KMS-11 (cell line): ENCODE measurements around the gene RGS8.

Source experiments
- H2AFZ ChIP-seq: fragments of 200-600 bp; sonication (generic); 2 replicates; pipeline ENCODE4 v1.6.1; 2016; ENCODE audit warnings: antibody characterized with exemption, mixed run types, low read depth
- H3K27ac ChIP-seq: fragments of 200-600 bp; sonication (generic); 2 replicates; pipeline ENCODE4 v1.6.1; 2016; ENCODE audit warnings: mild to moderate bottlenecking, mixed run types
- H3K27me3 ChIP-seq: fragments of 200-600 bp; sonication (generic); 2 replicates; pipeline ENCODE4 v1.6.1; 2017; ENCODE audit warnings: mild to moderate bottlenecking, low read depth, mixed run types, moderate library complexity; ENCODE audit not compliant: insufficient read depth
- H3K36me3 ChIP-seq: fragments of 200-600 bp; sonication (generic); 2 replicates; pipeline ENCODE4 v1.6.1; 2017; ENCODE audit warnings: mild to moderate bottlenecking, mixed run types; ENCODE audit not compliant: insufficient read depth
- H3K4me1 ChIP-seq: fragments of 200-600 bp; sonication (generic); 2 replicates; pipeline ENCODE4 v1.6.1; 2016; ENCODE audit warnings: mild to moderate bottlenecking, low read depth, mixed run types; ENCODE audit not compliant: poor library complexity, severe bottlenecking
- H3K4me2 ChIP-seq: fragments of 200-600 bp; sonication (generic); 2 replicates; pipeline ENCODE4 v1.7.0; 2016; ENCODE audit warnings: mild to moderate bottlenecking, mixed run types
- H3K4me3 ChIP-seq: fragments of 200-600 bp; sonication (generic); IDR thresholded peaks from 2 replicates; pipeline ENCODE4 v1.6.1; 2017; ENCODE audit warnings: low read depth, low read length, mixed read lengths; ENCODE audit not compliant: insufficient read depth
- H3K79me2 ChIP-seq: fragments of 200-600 bp; sonication (generic); 2 replicates; pipeline ENCODE4 v1.6.1; 2016; ENCODE audit warnings: low read depth, mixed run types; ENCODE audit not compliant: insufficient read depth
- H3K9ac ChIP-seq: fragments of 200-600 bp; sonication (generic); 2 replicates; pipeline ENCODE4 v1.6.1; 2016; ENCODE audit warnings: mild to moderate bottlenecking, mixed run types
- H4K20me1 ChIP-seq: fragments of 200-600 bp; sonication (generic); 2 replicates; pipeline ENCODE4 v1.6.1; 2016; ENCODE audit warnings: mild to moderate bottlenecking, mixed run types; ENCODE audit not compliant: insufficient read depth
- CTCF ChIP-seq: fragments of 200-600 bp; sonication (generic); conservative IDR thresholded peaks from 2 replicates; pipeline ENCODE4 v1.6.1; 2017; ENCODE audit warnings: low read depth, mild to moderate bottlenecking, antibody characterized with exemption, low read length, moderate library complexity, mixed read lengths

Gene RGS8

GRCh38 chr1:182709855-182710254 lies 25.5 kb upstream of the RGS8 start:
- TF ChIP-seq CTCF, result no peak
- H3K4me2 ChIP-seq, result no peak overlapping the region

GRCh38 chr1:182709225-182709764 lies 24.9 kb upstream of the RGS8 start:
- no peaks in the 10 kb centered on the region for H3K79me2 ChIP-seq
- no peaks in the 10 kb centered on the region for H3K4me1 ChIP-seq
- H3K27me3 ChIP-seq, result no peaks in the 10 kb centered on the region
- TF ChIP-seq CTCF, result no peak
- H3K4me3 ChIP-seq, result peak overlapping the region; percentile 48
- H2AFZ ChIP-seq, result no peak overlapping the region
- H3K4me2 ChIP-seq, result no peak overlapping the region
- no peaks in the 10 kb centered on the region for H3K36me3 ChIP-seq
- H3K27ac ChIP-seq, result no peak overlapping the region
- H4K20me1 ChIP-seq, result no peaks in the 10 kb centered on the region
- no peak overlapping the region for H3K9ac ChIP-seq

More at GRCh38 chr1:182709855-182710254, 25.5 kb upstream of the RGS8 start:
- H3K27me3 ChIP-seq, result no peaks in the 10 kb centered on the region
- peak overlapping the region; percentile 48 for H3K4me3 ChIP-seq
- no peak overlapping the region for H3K9ac ChIP-seq
- no peaks in the 10 kb centered on the region for H3K79me2 ChIP-seq
- H2AFZ ChIP-seq, result no peak overlapping the region
- H4K20me1 ChIP-seq, result no peaks in the 10 kb centered on the region
- no peaks in the 10 kb centered on the region for H3K4me1 ChIP-seq
- no peaks in the 10 kb centered on the region for H3K36me3 ChIP-seq
- H3K27ac ChIP-seq, result no peak overlapping the region

- H3K27ac ChIP-seq, result no peak overlapping the region
Observed at GRCh38 chr1:182707122-182707521, 22.7 kb upstream of the RGS8 start.

GRCh38 chr1:182704677-182705076 lies 20.3 kb upstream of the RGS8 start:
- Histone ChIP-seq H3K9ac (no peak overlapping the region), H3K4me2 (no peak overlapping the region), H3K4me1 (no peaks in the 10 kb centered on the region), H3K4me3 (no peak overlapping the region), H4K20me1 (no peaks in the 10 kb centered on the region), H3K36me3 (no peaks in the 10 kb centered on the region), H3K79me2 (no peaks in the 10 kb centered on the region), H2AFZ (no peak overlapping the region), H3K27ac (no peak overlapping the region), H3K27me3 (no peaks in the 10 kb centered on the region)
- TF ChIP-seq CTCF, result no peak

More at GRCh38 chr1:182707122-182707521, 22.7 kb upstream of the RGS8 start:
- Histone ChIP-seq H3K27me3 (no peaks in the 10 kb centered on the region), H4K20me1 (no peaks in the 10 kb centered on the region), H3K36me3 (no peaks in the 10 kb centered on the region), H3K4me1 (no peaks in the 10 kb centered on the region), H3K4me3 (no peak overlapping the region), H3K9ac (no peak overlapping the region), H3K79me2 (no peaks in the 10 kb centered on the region), H2AFZ (no peak overlapping the region), H3K4me2 (no peak overlapping the region)
- no peak for TF ChIP-seq CTCF
